NOMO-1 (cell line): Measurements from ENCODE around the gene MGAT2.
A peak's percentile ranks its signal among the peaks of the same experiment; 100 is the strongest.
"Not testable (repeated sequence)": the region's sequence is repeated elsewhere in the genome, so short reads cannot be mapped to it uniquely, and the experiment has no call there.

Experiments used
- DNase-seq, 2 experiments: peaks; one replicate each; lab custom pipeline; 2025; ENCODE audit not compliant: unreplicated experiment in 2 of 2; lab: John Stamatoyannopoulos, UW

Gene MGAT2

GRCh38 chr14:49620182-49621113 lies at the start of gene MGAT2, which contains the start of gene RPL36AL:
Gene MGAT2, plus strand, starts transcription at chr14:49620799. Its CDS starts 470 bp downstream, at chr14:49621269.
Gene RPL36AL, minus strand, starts transcription at chr14:49620626. Its CDS starts 1,522 bp downstream, at chr14:49619104.
- peak; percentile 95 to 99 for DNase-seq

- no peak for DNase-seq
Observed at GRCh38 chr14:49574038-49574437, 46.6 kb upstream of the MGAT2 start.

GRCh38 chr14:49578141-49578540 lies 42.5 kb upstream of the MGAT2 start:
- no peak for DNase-seq

GRCh38 chr14:49579841-49580240 lies 40.8 kb upstream of the MGAT2 start:
- no peak for DNase-seq

- DNase-seq = no peak
Observed at GRCh38 chr14:49581209-49582112, 39.1 kb upstream of the MGAT2 start.

- no peak for DNase-seq
Observed at GRCh38 chr14:49582113-49582977, 38.3 kb upstream of the MGAT2 start.

- DNase-seq = no peak
Observed at GRCh38 chr14:49583629-49584028, 37.0 kb upstream of the MGAT2 start.

- DNase-seq = no peak
Observed at GRCh38 chr14:49584058-49584457, 36.5 kb upstream of the MGAT2 start.

GRCh38 chr14:49584981-49585640 lies 35.5 kb upstream of the MGAT2 start:
- not testable (repeated sequence) for DNase-seq

GRCh38 chr14:49585803-49586672 lies 34.6 kb upstream of the MGAT2 start, which contains the start of gene RPS29:
Gene RPS29, minus strand, starts transcription at chr14:49586380. Its CDS starts 34 bp downstream, at chr14:49586346.
- DNase-seq = peak; percentile 96 to 98

GRCh38 chr14:49586673-49587460 lies 33.7 kb upstream of the MGAT2 start:
- DNase-seq = peak; percentile 25 to 60

GRCh38 chr14:49589387-49589786 lies 31.2 kb upstream of the MGAT2 start:
- DNase-seq = no peak

GRCh38 chr14:49593016-49593415 lies 27.6 kb upstream of the MGAT2 start:
- no peak for DNase-seq

GRCh38 chr14:49594347-49595091 lies 26.1 kb upstream of the MGAT2 start:
- no peak for DNase-seq

GRCh38 chr14:49598189-49598484 lies 22.5 kb upstream of the MGAT2 start:
- peak in 1 of 2 experiments; percentile 53 for DNase-seq

- peak; percentile 83 to 85 for DNase-seq
Observed at GRCh38 chr14:49598485-49599300, 21.9 kb upstream of the MGAT2 start, which contains the start of gene LRR1. Gene LRR1, plus strand, starts transcription at chr14:49598940. Its CDS starts 81 bp downstream, at chr14:49599021.
